NCI-H2107 treated with DMSO at 0.1 percent for 48 hours (cell line): Measurements from ENCODE around the gene EDEM1.
"Not testable (repeated sequence)": the region's sequence is repeated elsewhere in the genome, so short reads cannot be mapped to it uniquely, and the experiment has no call there.

Experiments
- DNase-seq: peaks from one replicate; lab custom pipeline; 2025; ENCODE audit not compliant: unreplicated experiment; lab: John Stamatoyannopoulos, UW

The EDEM1 gene

DNA sequence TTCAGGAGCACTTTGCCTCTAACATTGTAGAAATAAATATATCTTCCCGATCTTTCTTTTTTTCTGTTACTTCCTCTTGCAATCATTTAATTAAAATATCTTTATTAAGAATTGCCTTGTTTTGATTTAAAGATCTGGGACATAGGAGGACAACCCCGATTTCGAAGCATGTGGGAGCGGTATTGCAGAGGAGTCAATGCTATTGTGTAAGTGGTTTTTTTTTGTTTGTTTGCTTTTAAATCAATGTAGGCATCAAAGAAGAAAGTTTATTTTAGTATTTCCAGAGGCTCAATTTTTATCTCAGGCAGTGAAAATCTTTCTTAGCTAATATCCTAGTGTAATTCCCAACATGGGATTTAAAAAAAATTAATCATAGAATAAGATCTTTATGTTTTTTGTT lies 15.5 kb upstream of the EDEM1 start:
- no peak for DNase-seq

DNA sequence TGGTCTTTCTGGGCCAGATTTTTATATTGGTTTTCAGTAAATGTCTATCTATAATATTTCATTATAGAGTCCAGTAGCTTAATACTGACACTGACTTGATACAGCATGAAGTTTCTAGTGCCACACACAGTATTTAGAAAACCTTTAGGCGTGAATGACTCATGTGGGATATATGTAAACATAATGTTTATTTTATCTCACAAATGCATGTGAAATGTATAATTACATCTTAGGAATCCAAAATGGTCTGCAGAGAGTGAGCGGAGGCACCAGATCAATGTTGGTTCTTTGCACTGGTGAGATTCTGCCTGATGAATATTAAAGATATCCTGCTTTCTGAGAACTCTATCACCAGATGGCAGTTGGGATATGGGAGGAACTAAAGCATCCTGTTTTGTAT lies 8.5 kb upstream of the EDEM1 start:
- DNase-seq: not testable (repeated sequence)

DNA sequence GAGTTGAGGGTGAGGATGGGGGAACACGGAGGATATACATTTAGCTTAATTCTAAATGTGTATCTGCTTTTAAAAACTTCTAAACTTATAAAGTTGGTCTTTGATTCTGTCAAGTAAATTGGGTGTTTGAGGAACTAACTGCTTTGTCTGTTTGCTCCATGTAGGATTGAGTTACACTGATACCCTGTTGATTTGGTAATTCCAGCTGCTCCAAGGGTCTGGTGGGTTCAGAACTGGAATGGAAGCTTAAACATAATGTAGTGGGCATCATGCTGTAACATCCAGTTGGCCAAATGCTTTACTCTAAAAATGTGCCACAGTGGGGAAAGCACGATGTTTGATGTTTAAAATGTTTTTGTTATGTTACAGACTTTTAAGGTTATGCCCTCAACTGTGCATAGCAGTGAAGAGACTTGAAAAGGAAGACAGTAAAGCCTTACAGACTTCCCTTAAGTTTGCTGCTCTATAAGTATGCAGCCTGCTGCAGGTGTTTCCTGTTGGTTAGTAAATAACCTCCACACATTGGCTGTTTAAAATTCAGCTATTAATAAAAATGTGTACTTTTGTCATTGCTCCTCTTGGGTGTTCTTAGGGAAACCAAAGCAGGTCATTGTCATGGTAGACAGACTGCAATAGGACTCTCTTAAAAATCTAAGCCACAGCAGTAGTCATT lies 5.9 kb upstream of the EDEM1 start:
- no peak for DNase-seq

DNA sequence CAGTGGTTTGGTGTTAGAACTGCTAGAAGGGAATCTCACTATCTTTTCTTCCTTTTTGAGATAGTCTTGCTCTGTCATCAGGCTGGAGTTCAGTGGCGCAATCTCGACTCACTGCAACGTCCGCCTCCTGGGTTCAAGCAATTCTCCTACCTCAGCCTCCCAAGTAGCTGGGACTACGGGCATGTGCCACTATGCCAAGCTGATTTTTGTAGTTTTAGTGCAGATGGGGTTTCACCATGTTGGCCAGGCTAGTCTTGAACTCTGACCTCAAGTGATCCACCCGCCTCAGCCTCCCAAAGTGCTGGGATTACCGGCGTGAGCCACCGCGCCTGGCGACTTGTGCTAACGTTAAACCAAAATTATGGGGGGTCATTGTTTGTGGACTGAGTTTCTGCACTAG lies 3.8 kb upstream of the EDEM1 start:
- not testable (repeated sequence) for DNase-seq

DNA sequence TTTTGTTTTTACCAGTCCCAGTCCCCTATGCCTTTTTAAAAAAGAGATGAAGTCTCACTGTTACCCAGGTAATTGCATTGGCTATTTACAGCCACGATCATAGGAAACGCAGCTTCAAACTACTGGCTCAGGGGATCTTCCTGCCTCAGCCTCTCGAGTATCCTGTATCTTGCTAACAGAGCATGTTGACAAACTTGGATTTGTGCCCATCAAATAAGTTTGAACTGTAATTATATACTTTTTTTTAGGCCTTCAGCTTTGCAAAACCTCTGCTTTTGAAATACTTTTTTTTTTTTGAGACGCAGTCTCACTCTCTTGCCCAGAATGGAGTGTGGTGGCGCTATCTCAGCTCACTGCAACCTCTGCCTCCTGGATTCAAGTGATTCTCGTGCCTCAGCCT lies 3.0 kb upstream of the EDEM1 start:
- no peak for DNase-seq

DNA sequence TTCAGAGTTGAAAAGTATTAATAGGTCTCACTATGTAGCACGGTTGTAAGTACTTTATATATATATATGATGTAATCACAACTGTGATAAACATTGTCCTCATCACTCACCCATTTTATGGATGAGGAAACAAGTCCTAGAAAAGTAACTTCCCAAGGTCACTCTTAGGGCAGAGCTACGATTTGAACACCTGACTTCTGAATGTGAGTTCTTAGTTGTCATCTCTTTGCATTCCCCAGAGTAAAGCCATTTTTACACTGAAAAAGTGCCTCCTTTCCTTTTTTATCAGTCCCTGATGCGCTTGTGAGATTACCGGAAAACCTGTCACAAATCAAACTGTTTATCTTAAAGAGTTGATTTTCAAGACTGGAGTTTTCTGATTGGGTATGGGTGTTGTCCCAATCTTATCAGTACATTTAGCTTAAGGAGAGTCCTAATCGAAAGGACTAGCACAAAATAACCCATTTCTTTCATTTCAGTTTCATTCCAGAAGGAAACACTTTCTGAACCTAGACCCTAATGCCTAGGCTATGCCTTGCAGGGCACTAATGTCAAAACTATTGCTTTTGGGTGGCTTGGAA lies 2.3 kb upstream of the EDEM1 start:
- no peak for DNase-seq

DNA sequence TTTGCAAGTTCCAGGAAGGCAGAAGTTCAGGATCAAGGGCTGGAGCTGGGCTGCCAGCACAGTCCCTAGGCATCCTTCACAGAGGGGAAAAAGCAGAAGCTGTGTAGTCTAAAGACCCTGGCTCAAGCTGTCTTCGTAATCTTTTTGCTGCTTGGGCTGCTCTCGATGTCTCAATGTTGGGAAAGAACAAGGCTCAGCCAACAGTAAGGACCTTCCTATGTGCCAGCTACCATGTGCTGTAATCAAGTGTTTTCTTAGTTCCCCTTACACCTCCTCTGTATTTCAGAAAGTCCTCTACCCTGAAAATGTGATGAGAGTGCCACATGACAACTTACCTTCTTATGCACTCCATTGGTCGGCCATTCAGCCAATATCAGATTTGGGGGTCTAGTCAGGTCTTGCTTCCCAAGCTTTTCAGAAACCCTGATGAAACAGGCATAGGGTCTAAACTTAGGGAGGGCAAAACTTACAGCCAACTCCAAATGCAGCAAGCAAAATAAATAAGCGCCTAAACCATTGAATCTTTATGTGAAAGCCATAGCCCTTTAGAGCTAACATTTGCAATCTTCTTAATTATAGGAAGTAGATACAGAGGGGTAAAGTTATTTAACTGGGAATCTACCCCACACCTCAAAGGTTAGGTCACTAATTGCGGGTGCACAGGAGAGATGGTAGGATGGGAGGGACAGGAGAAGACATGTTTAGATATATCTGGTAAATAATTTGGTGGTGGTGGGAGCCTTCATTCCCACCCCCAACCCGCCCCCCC lies 1.2 kb upstream of the EDEM1 start:
- no peak for DNase-seq

DNA sequence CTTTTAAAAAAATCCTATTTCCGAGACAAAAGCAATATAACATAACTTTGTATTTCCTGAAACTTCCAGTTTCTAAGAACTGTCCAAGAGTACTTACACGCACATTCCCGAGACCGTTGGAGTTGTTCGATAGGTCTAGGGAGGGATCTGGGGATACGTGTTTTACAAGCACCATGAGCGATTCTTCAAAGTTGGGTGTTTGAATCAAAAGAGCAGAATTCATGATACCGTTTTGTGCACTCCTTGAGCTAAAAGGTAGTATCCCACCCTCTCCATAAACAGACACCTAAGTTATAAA lies 700 bp upstream of the EDEM1 start:
- no peak for DNase-seq

DNA sequence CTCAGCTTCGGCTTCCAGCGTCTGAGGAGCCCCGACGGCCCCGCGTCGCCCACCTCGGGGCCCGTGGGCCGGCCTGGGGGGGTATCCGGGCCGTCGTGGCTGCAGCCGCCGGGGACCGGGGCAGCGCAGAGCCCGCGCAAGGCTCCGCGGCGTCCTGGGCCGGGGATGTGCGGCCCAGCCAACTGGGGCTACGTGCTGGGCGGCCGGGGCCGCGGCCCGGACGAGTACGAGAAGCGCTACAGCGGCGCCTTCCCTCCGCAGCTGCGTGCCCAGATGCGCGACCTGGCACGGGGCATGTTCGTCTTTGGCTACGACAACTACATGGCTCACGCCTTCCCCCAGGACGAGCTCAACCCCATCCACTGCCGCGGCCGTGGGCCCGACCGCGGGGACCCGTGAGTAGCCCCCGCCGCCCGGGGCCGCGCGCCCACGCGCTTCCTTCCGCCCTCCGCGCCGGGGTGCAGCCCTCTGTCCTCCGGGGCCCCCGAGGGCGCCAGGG lies 462 bp downstream of the EDEM1 start:
- DNase-seq: no peak

DNA sequence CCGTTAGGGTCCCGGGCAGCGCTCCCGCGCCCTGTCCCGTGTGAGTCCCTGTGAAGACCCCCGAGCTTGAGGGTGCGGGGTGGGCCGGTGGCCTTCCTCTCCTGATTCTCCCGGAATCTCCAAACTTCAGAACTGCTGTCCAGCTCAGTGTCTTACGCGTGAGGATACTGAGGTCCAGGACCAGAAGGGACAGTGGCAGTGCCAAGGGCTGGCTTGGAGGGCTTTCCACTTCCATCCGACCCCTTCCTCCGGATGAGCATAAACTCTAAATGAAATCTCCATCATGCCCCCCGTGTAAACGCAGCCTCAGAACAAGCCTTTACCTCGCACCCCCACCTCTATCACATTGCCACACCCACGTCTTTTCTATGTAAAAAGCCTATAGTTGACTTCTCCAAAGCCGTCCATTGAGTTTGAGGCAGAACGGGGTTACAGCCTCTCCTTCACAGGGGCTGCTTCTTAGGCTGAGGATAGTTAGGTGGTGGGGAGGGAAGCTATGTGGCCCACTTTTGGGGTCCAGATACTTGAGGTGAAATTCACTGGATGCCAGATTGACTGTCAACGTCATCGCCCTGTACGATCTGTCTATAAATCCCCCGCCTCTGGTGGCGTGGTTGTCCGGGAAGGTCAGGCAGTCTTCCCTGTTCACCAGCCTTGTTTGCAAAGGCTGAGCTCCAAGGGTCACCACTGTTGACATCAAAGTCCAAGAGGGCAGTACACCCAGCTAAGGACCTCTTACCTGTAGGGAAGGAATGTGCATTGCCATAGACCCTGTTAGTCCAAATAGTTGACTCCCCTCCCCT lies 1.1 kb downstream of the EDEM1 start:
- no peak for DNase-seq

DNA sequence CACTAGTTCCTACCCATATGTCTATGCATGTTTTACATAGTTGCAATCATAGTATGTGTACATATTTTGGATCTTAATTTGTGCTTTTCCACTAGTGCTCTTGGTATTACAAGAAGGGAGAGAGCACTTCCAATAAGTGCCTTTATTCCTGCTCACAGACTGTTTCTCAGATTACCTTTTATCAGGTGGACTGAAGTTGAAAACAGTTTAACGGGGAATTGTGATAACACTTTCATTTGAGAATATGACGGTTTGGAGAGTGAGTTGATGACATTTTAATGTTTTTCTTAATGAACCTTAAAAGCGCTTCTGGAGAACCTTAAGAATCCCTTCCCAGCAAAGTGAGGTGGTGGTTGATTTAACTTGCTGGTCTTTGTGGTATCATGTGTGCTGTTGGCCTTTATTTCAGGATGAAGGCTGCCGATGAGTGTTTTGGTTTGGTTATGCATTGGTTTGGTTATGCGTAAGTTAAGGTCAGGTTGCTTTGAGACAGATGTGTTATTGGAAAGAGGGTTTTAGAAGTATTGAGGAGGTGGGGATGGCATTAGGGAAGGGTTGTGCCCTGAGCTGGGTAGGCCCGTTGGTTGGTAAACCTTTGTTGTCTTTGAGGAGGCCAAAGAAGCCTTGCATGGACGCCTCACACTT lies 2.8 kb downstream of the EDEM1 start:
- DNase-seq: peak; percentile 22

DNA sequence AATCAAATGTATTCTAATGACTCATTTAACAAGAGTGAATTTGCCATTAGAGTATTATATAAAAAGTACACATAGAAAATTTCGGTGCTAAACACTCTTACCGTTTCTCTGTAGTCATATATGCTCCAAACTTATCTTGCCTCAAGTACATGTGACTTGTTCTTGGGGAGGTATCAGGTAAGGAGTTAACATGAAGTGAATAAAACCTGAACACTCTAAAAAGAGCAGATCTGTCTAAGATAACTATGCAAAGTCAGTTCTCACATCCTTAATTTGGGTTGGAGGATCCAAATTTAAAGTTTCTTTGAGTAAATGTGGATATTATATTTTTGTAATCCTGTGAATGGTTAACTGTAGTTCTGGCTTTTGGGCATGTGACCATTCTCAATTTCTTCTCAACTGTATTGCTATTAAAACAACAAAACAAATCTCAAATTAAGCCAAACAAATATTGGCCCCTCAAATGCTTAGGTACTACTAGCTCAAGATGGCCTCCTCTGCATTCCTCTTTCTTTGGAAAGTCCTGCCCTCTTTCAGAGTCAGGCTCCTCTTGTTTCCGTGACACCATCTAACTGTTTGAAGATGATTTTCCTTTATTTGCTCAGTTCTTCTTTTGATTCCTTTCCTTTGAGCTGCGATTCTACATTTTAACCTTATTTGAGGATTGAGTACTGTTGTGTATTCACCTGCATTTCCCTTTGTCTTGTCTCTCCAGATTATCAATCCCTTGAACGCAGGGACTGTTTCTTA lies 4.2 kb downstream of the EDEM1 start:
- DNase-seq: no peak

DNA sequence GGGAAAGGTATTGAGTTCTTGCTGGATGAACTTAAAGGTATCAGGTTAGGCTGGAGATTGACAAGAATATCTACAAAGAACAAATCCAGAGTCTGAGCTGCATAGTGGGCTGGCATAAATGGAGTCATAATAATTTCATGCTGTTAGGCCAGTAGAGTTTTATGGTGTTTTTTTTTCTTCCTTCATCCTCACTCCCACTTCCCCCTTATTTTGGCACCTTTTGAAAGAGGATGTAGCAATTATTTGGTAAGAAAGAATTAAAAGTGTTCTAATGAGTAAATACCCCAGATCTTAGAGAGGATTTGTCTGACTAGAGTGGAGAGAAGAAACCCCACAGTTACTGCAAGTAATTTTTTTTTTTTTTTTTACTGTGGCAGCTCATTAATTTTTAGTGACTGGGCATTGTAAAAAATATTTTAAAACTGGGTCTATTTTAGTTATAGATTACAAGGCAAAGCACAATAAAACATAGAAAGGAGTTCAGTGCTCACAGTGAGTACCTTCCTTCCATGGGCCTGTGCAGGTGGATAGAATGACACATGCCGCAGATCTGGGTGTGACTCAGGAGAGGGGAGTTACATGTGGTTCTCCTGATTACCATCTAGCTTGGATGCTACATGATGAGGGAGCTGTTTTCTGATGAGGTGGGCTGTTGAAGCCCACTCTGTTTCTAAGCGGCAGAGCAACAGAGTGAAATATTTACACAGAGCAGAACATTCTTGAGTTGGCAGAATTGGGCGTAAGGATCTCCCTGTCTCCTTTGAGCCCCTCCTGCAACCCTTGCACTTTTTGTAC lies 5.3 kb downstream of the EDEM1 start:
- DNase-seq: no peak

DNA sequence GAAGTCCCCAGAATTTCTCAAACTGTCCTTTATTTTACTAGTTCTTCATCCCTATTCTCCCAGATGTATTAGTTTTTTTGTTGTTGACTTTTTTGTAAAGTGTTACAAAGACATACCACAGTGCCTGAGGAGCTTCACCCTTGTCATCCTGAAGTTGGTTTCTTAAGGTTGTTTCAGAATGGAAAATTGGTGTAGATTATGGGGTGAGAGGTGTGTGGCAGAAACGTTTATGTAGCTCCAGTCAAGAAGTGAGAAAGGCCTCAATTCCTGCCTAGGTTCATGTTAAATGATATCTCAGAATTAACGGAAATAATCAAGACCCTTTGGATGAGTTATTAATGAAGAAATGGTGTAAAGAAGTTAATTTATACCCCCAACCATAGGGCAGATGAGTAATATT lies 6.8 kb downstream of the EDEM1 start:
- DNase-seq: no peak

DNA sequence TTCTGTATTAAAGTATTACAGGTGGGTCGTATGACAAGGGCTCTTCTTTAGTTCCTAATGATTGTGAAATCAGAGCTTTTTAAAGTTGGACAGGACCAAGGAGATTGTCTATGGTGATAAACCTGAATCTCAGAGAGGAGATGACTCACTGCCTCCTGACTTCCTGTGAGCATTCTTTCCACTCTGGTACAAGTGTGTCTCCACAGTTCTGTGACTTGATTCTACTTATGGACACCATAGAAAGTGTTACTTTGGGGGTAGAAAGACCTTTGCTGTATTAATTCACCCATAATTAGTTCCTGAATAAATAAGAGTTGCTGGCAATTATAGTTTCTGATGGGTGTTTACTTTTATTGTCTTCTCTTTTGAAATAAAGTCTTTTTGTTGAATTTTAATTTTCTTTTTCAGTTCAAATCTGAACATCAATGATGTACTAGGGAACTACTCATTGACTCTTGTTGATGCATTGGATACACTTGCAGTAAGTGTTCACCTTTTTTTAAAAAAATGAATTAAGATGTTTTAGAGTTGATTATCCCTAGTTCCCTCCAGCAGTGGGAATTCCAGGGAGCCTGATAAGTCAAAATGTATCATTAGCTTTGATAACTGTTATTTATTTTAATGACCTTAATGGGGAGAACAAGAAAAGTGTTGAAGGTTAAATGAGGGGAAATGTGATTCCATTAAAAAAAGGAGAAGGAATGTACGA lies 7.4 kb downstream of the EDEM1 start:
- DNase-seq: no peak

DNA sequence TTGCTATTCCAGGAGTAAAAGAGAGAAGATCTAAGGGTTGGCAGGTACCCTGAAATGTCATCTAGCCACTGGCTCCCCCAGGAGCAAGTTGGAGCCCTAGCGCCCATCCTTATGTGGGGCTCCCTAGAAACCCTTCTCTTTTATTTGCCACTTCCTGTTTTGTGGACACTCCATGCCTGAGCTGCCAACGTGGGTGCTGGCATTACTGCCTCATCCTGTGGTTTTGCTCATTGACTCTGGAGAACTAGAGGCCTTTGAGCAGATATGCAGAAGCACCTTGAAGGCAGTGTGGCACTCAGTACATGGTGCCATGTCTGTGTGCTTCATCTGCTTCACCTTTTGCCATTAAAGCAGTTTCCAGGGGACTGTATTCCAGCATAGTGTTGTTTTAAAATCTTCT lies 8.1 kb downstream of the EDEM1 start:
- no peak for DNase-seq

DNA sequence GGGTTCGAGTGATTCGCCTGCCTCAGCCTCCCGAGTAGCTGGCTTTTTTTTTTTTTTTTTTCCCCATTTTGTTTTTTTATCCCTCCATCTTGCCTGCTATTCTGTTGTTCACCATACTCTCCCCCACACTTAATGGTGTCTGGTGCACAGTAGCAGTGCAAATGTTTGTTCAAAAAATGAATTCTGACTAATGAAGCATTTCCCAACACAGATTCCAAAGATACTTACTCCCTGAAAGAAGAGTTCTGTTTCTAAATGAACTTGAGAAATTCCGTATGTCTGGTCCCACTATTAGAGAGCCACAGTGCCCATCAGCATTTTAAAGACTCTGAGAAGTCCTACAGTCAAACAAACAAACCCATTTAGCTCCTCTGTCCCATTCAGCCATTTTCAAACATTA lies 9.5 kb downstream of the EDEM1 start:
- DNase-seq: no peak

DNA sequence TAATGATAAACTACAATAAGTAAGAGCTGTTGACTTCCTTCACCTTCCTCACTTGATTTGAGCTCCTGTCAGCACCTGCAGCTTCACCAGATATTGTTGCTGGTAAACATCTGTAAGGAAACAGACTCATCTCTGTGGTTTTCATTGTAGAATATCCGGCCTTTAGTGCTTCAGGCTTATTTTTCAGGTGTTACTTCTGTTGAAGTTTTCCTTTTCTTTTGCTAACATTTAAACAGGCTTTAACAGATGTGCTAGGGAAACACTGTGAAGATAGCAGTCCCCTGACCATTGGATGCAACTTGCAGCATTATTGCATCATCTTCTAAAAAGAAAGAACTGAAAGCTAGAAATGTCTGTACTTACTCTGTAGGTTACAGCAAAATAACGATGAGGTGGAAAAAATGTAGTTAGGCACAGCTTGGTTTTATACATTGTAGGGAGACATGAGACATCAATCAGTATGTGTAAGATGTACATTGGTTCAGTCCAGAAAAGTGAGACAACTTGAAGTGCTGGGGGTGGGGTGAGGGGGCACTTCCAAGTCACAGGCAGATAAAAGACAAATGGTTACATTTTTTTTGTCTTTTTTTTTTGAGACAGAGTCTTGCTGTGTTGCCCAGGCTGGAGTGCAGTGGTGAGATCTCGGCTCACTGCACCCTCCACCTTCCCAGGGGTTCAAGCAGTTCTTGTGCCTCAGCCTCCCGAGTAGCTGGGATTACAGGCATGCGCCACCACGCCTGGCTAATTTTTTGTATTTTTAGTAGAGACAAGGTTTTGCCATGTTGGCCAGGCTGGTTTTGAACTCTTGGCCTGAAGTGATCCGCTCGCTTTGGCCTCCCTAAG lies 10.2 kb downstream of the EDEM1 start:
- no peak for DNase-seq
